HCT116 (cell line): ENCODE data around the gene RAB31. TPM values are rescaled to one million over a fixed set of nuclear protein-coding genes. Genes with fewer than 3 reads are reported as not detected.

Source experiments
- ATAC-seq: fragments of 200-7000 bp; cut with Tn5 transposase; 2 replicates; pipeline ENCODE4 v1.9.1; 2020; ENCODE audit warnings: mild to moderate bottlenecking, moderate library complexity
- BruUV-seq: library from RNA; stranded (reverse); fragments of 400-500 nt; replicated peaks from 2 replicates; lab custom pipeline; 2021; lab: Mats Ljungman, UMichigan
- CTCF ChIA-PET: fragments of 300-600 bp; sonication (Branson Sonifier 250); formaldehyde crosslinking; loops from one replicate; lab custom pipeline; 2021; ENCODE audit warnings: antibody characterized with exemption; lab: Charles Lee
- POLR2A ChIA-PET: fragments of 300-600, 350-600 bp; sonication (Branson Sonifier 250); formaldehyde crosslinking; loops from one replicate; lab custom pipeline; 2021; ENCODE audit warnings: antibody characterized with exemption; lab: Charles Lee
- RAD21 ChIA-PET, 2 experiments: fragments of 300-600 bp; sonication (Branson Sonifier 250); formaldehyde crosslinking; loops; one replicate each; lab custom pipeline; 2023; ENCODE audit warnings: low total read pairs in 2 of 2; ENCODE audit not compliant: uncharacterized antibody in 2 of 2, unreplicated experiment in 2 of 2, low non-redundant PET in 1 of 2; lab: Charles Lee
- DNase-seq: peaks from one replicate; pipeline ENCODE4 v3.0.0-alpha.2; 2010; ENCODE audit warnings: low read depth, low spot score
- H2AFZ ChIP-seq: fragments of 200-600 bp; shearing (Covaris generic), sonication (generic); 2 replicates; pipeline ENCODE4 v1.6.1; 2017; ENCODE audit warnings: low read depth, mixed run types, mixed read lengths, antibody characterized with exemption, low read length; ENCODE audit not compliant: poor library complexity, severe bottlenecking
- H3K27ac ChIP-seq: 2 replicates; pipeline ENCODE4 v1.5.1; 2012; ENCODE audit warnings: low read depth, low read length
- H3K27me3 ChIP-seq: fragments of 200-600 bp; sonication (generic); 2 replicates; pipeline ENCODE4 v1.6.1; 2016; ENCODE audit warnings: mixed run types, low read length, mixed read lengths; ENCODE audit not compliant: insufficient read depth
- H3K36me3 ChIP-seq, 2 experiments: fragments of 200-500 bp in 1 of 2; fragments of 200-600 bp in 1 of 2; sonication (Bioruptor generic) in 1 of 2; sonication (generic) in 1 of 2; 2 replicates each; pipeline versions ENCODE4 v1.5.1 to v1.6.1; 2014 to 2016; ENCODE audit warnings: low read length in 2 of 2, inconsistent platforms in 1 of 2, mixed read lengths in 1 of 2, mixed run types in 1 of 2; ENCODE audit not compliant: insufficient read depth in 2 of 2, control insufficient read depth in 1 of 2
- H3K4me1 ChIP-seq, 2 experiments: fragments of 200-600 bp in 1 of 2; sonication (generic) in 1 of 2; 2 replicates each; pipeline versions ENCODE4 v1.5.1 to v1.6.1; 2012 to 2017; ENCODE audit warnings: low read length in 2 of 2, inconsistent platforms in 1 of 2, mild to moderate bottlenecking in 1 of 2, mixed read lengths in 1 of 2, mixed run types in 1 of 2, moderate library complexity in 1 of 2; ENCODE audit not compliant: insufficient read depth in 2 of 2, control insufficient read depth in 1 of 2
- H3K4me2 ChIP-seq: fragments of 200-600 bp; sonication (generic); 2 replicates; pipeline ENCODE4 v1.6.1; 2017; ENCODE audit warnings: mixed run types, low read length, mixed read lengths
- H3K4me3 ChIP-seq, 2 experiments: fragments of 200-600 bp in 1 of 2; sonication (generic) in 1 of 2; replicated peaks in 1 of 2; 2 replicates each; pipeline ENCODE4 v1.5.1; 2011 to 2016; ENCODE audit warnings: low read length in 2 of 2, control low read depth in 1 of 2, low read depth in 1 of 2, mild to moderate bottlenecking in 1 of 2, mixed read lengths in 1 of 2, mixed run types in 1 of 2
- H3K79me2 ChIP-seq: fragments of 200-600 bp; sonication (generic); 2 replicates; pipeline ENCODE4 v1.6.1; 2017; ENCODE audit warnings: mild to moderate bottlenecking, mixed run types, low read length, moderate library complexity, mixed read lengths; ENCODE audit not compliant: insufficient read depth
- H3K9ac ChIP-seq: fragments of 200-600 bp; sonication (generic); 2 replicates; pipeline ENCODE4 v1.6.1; 2016; ENCODE audit warnings: low read length, mixed read lengths
- H3K9me2 ChIP-seq: fragments of 200-600 bp; sonication (generic), shearing (Covaris generic); 2 replicates; pipeline ENCODE4 v1.6.1; 2017; ENCODE audit warnings: mixed run types, mild to moderate bottlenecking, moderate library complexity; ENCODE audit not compliant: insufficient read depth
- H3K9me3 ChIP-seq, 2 experiments: fragments of 200-500 bp in 1 of 2; fragments of 200-600 bp in 1 of 2; sonication (Bioruptor generic) in 1 of 2; sonication (generic) in 1 of 2; 2 replicates each; pipeline ENCODE4 v1.6.1; 2014 to 2017; ENCODE audit warnings: low read length in 2 of 2, mixed read lengths in 2 of 2, inconsistent platforms in 1 of 2, low read depth in 1 of 2, mild to moderate bottlenecking in 1 of 2, mixed run types in 1 of 2, moderate library complexity in 1 of 2; ENCODE audit not compliant: control insufficient read depth in 1 of 2, insufficient read depth in 1 of 2
- H4K20me1 ChIP-seq: fragments of 200-600 bp; sonication (generic), shearing (Covaris generic); 2 replicates; pipeline ENCODE4 v1.6.1; 2017; ENCODE audit warnings: mixed run types, mild to moderate bottlenecking, moderate library complexity; ENCODE audit not compliant: insufficient read depth
- RAD21 ChIP-seq: IDR thresholded peaks from 2 replicates; pipeline ENCODE4 v1.6.1; 2012; ENCODE audit warnings: low read depth, mild to moderate bottlenecking
- REST ChIP-seq: IDR thresholded peaks from 2 replicates; pipeline ENCODE4 v1.6.1; 2012; ENCODE audit warnings: low read depth
- TCF7L2 ChIP-seq: IDR thresholded peaks from 2 replicates; pipeline ENCODE4 v1.7.0; 2011; ENCODE audit warnings: borderline replicate concordance, inconsistent platforms; ENCODE audit not compliant: insufficient read depth, insufficient read length; ENCODE audit errors: extremely low read depth
- intact Hi-C: fragments of 100-400 bp; cut with micrococcal nuclease; formaldehyde crosslinking; loops from 2 replicates; pipeline ENCODE4 v1.10.0; 2022
- total RNA-seq: library from RNA; stranded (reverse); gene quantifications from one replicate; pipeline ENCODE4 v1.2.1, GENCODE V29; 2021; ENCODE audit not compliant: unreplicated experiment
- TF ChIP-seq, protein P1 (sequence below), 3 experiments: fragments of 200-600 bp in 1 of 3; sonication (generic) in 1 of 3; IDR thresholded peaks in 2 of 3; conservative IDR thresholded peaks in 1 of 3; 2 replicates each; pipeline ENCODE4 v1.5.1; 2012 to 2017; ENCODE audit warnings: low read depth in 2 of 3, low read length in 2 of 3, antibody characterized with exemption in 1 of 3, borderline replicate concordance in 1 of 3, control low read depth in 1 of 3, mild to moderate bottlenecking in 1 of 3, mixed read lengths in 1 of 3, mixed run types in 1 of 3, moderate library complexity in 1 of 3; ENCODE audit not compliant: insufficient read depth in 1 of 3
- TF ChIP-seq, protein P2 (sequence below): IDR thresholded peaks from 2 replicates; pipeline ENCODE4 v1.6.1; 2011; ENCODE audit warnings: mild to moderate bottlenecking, low read length, moderate library complexity; ENCODE audit not compliant: insufficient replicate concordance; ENCODE audit errors: extremely low read depth

Gene RAB31
- total RNA-seq, 1 experiment from 2014 or later: 46.9 TPM

- Histone ChIP-seq H3K9me2 (no peaks in the 10 kb centered on the region), H3K9me3 (no peaks in the 10 kb centered on the region), H3K36me3 (no peaks in the 10 kb centered on the region), H4K20me1 (no peaks in the 10 kb centered on the region), H3K4me2 (peak overlapping the region; percentile 52), H3K27me3 (no peaks in the 10 kb centered on the region), H3K4me1 (peaks cover 0 to 20% of the 10 kb centered on the region in 2 experiments; a peak in 3 of 4 replicates), H3K79me2 (peaks cover 9% of the 10 kb centered on the region; the same call in 1 of the 2 replicates), H3K27ac (no peak overlapping the region), H2AFZ (peak overlapping the region; percentile 37), H3K4me3 (0 out of 4 replicates have a peak overlapping the region, but pooled peaks of 1 of the 2 experiments have one; percentile 4), H3K9ac (0 out of 2 replicates have a peak overlapping the region, but pooled peaks have one; percentile 12)
- POLR2A ChIA-PET: no interaction called here
- RAD21 ChIA-PET: no interaction called here
- ATAC-seq (peak; percentile 99), DNase-seq (peak; percentile 56)
- CTCF ChIA-PET: no interaction called here
- TF ChIP-seq, protein P1, sequence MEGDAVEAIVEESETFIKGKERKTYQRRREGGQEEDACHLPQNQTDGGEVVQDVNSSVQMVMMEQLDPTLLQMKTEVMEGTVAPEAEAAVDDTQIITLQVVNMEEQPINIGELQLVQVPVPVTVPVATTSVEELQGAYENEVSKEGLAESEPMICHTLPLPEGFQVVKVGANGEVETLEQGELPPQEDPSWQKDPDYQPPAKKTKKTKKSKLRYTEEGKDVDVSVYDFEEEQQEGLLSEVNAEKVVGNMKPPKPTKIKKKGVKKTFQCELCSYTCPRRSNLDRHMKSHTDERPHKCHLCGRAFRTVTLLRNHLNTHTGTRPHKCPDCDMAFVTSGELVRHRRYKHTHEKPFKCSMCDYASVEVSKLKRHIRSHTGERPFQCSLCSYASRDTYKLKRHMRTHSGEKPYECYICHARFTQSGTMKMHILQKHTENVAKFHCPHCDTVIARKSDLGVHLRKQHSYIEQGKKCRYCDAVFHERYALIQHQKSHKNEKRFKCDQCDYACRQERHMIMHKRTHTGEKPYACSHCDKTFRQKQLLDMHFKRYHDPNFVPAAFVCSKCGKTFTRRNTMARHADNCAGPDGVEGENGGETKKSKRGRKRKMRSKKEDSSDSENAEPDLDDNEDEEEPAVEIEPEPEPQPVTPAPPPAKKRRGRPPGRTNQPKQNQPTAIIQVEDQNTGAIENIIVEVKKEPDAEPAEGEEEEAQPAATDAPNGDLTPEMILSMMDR (IDR thresholded peaks at IDR 0.05 in 2 of 3, conservative IDR thresholded peaks at IDR 0.05 in 1 of 3; ENCODE audit: borderline replicate concordance in 1 of 3, insufficient read depth in 1 of 3, low read depth in 2 of 3, low read length in 2 of 3): peak; percentile 69 to 99 (median 96)
- TF ChIP-seq REST: no peak
- peak; percentile 31 for TF ChIP-seq TCF7L2
- TF ChIP-seq, protein P2, sequence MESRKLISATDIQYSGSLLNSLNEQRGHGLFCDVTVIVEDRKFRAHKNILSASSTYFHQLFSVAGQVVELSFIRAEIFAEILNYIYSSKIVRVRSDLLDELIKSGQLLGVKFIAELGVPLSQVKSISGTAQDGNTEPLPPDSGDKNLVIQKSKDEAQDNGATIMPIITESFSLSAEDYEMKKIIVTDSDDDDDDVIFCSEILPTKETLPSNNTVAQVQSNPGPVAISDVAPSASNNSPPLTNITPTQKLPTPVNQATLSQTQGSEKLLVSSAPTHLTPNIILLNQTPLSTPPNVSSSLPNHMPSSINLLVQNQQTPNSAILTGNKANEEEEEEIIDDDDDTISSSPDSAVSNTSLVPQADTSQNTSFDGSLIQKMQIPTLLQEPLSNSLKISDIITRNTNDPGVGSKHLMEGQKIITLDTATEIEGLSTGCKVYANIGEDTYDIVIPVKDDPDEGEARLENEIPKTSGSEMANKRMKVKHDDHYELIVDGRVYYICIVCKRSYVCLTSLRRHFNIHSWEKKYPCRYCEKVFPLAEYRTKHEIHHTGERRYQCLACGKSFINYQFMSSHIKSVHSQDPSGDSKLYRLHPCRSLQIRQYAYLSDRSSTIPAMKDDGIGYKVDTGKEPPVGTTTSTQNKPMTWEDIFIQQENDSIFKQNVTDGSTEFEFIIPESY: no peak
- peak; percentile 90 for TF ChIP-seq RAD21
- BruUV-seq: no TSS peak
- intact Hi-C loops: loop anchor here (1.0 to 5.0 kb wide), 4 partner anchors 87 to 194 kb away; no protein-coding TSS in a partner anchor
Observed at GRCh38 chr18:9771261-9771976, 63.3 kb downstream of the RAB31 start.
